Right lobe of liver (tissue), 4 donors: ENCODE measurements around the gene PRKCA.

ENCODE experiments used
- CTCF ChIP-seq, 4 donors: fragments of 200-600 bp in 3 of 4; fragments of 450-650 bp in 1 of 4; IDR thresholded peaks; one replicate each; pipeline versions ENCODE4 v1.5.1 to v1.8.0; 2016 to 2022; ENCODE audit warnings: antibody characterized with exemption in 4 of 4, mild to moderate bottlenecking in 2 of 4
- POLR2A ChIP-seq: fragments of 450-650 bp; IDR thresholded peaks from one replicate; pipeline ENCODE4 v1.6.1; 2017; ENCODE audit warnings: antibody characterized with exemption, mild to moderate bottlenecking
- donor health status: DM: no; HTN: no; CAD: no.
- donor health status: DM: no; HTN: no; CAD: no.
- donor health status: DM: no; HTN: yes; CAD: no.

- TF ChIP-seq CTCF (IDR thresholded peaks at IDR 0.05) = no peak
- no peak for TF ChIP-seq POLR2A
Observed at GRCh38 chr17:66585472-66585871, 283.1 kb downstream of the PRKCA start.
